Liver (tissue), 9 donors: ENCODE data around the gene GLE1. TPM values are rescaled to one million over a fixed set of nuclear protein-coding genes. Genes with fewer than 3 reads are reported as not detected.
A peak's percentile ranks its signal among the peaks of the same experiment; 100 is the strongest.

Experiments used
- DNase-seq: peaks from one replicate; pipeline ENCODE4 v3.0.0-alpha.2; 2017; ENCODE audit warnings: low spot score
- H3K27ac ChIP-seq, 2 donors: one replicate each; pipeline ENCODE4 v1.7.0; 2013; ENCODE audit warnings: inconsistent platforms in 2 of 2, low read length in 2 of 2, control low read depth in 1 of 2, low read depth in 1 of 2, mild to moderate bottlenecking in 1 of 2
- H3K27me3 ChIP-seq, 4 donors: one replicate each; pipeline versions ENCODE4 v1.6.1 to v1.7.0; 2013; ENCODE audit warnings: low read length in 3 of 4, inconsistent platforms in 1 of 4, mild to moderate bottlenecking in 1 of 4, moderate library complexity in 1 of 4; ENCODE audit not compliant: control insufficient read depth in 4 of 4, insufficient read depth in 4 of 4
- H3K36me3 ChIP-seq, 4 donors: one replicate each; pipeline versions ENCODE4 v1.6.1 to v1.7.0; 2013; ENCODE audit warnings: low read length in 3 of 4, mild to moderate bottlenecking in 3 of 4, low read depth in 1 of 4, moderate library complexity in 1 of 4; ENCODE audit not compliant: control insufficient read depth in 4 of 4, insufficient read depth in 3 of 4
- H3K4me1 ChIP-seq, 4 donors: one replicate each; pipeline versions ENCODE4 v1.6.1 to v1.7.0; 2013; ENCODE audit warnings: low read length in 3 of 4, mild to moderate bottlenecking in 3 of 4, moderate library complexity in 1 of 4; ENCODE audit not compliant: control insufficient read depth in 4 of 4, insufficient read depth in 4 of 4
- H3K4me3 ChIP-seq, 3 donors: one replicate each; pipeline versions ENCODE4 v1.6.1 to v1.7.0; 2013; ENCODE audit warnings: low read length in 3 of 3, control low read depth in 1 of 3, low read depth in 1 of 3, mild to moderate bottlenecking in 1 of 3
- H3K9ac ChIP-seq, 2 donors: one replicate each; pipeline ENCODE4 v1.7.0; 2013; ENCODE audit warnings: low read length in 2 of 2, mild to moderate bottlenecking in 2 of 2, moderate library complexity in 2 of 2, control low read depth in 1 of 2, low read depth in 1 of 2
- H3K9me3 ChIP-seq, 4 donors: one replicate each; pipeline versions ENCODE4 v1.6.1 to v1.7.0; 2013; ENCODE audit warnings: low read length in 3 of 4; ENCODE audit not compliant: control insufficient read depth in 4 of 4
- EGR1 ChIP-seq, 2 donors: IDR thresholded peaks; 2 replicates each; pipeline ENCODE4 v1.6.1; 2016 to 2018; ENCODE audit warnings: antibody characterized with exemption in 2 of 2, low read depth in 2 of 2
- GABPA ChIP-seq, 2 donors: IDR thresholded peaks in 1 of 2; conservative IDR thresholded peaks in 1 of 2; 2 replicates each; pipeline ENCODE4 v1.6.1; 2016; ENCODE audit warnings: antibody characterized with exemption in 2 of 2, mild to moderate bottlenecking in 1 of 2, moderate library complexity in 1 of 2
- JUND ChIP-seq, 2 donors: IDR thresholded peaks; 2 replicates each; pipeline ENCODE4 v1.6.1; 2016; ENCODE audit warnings: antibody characterized with exemption in 2 of 2
- MAX ChIP-seq: IDR thresholded peaks from 2 replicates; pipeline ENCODE4 v1.6.1; 2016; ENCODE audit warnings: antibody characterized with exemption
- NR2F2 ChIP-seq: IDR thresholded peaks from 2 replicates; pipeline ENCODE4 v1.6.1; 2016; ENCODE audit warnings: antibody characterized with exemption
- REST ChIP-seq: IDR thresholded peaks from 2 replicates; pipeline ENCODE4 v1.6.1; 2016; ENCODE audit warnings: antibody characterized with exemption, mild to moderate bottlenecking
- YY1 ChIP-seq: IDR thresholded peaks from 2 replicates; pipeline ENCODE4 v1.6.1; 2016; ENCODE audit warnings: antibody characterized with exemption, mild to moderate bottlenecking
- WGBS: extraction: QIAGEN DNeasy Blood & Tissue Kit; methylation state at CpG from one replicate; pipeline ENCODE4 v1.1.7; 2013; 5-methylcytosine and 5-hydroxymethylcytosine counted together
- polyA plus RNA-seq, 2 donors: library from polyadenylated mRNA; stranded (reverse) in 1 of 2; unstranded in 1 of 2; fragments of 200-250 nt in 1 of 2; fragments of >200 nt in 1 of 2; fragmentation: Nextera tagmentation in 1 of 2; extraction: Ambion mirVana in 1 of 2; gene quantifications; one replicate each; pipeline versions ENCODE4 v1.2.1 to v1.2.3, GENCODE V29; 2013 to 2015
- total RNA-seq, 2 donors: library from RNA; depleted of rRNA; stranded (reverse); fragments of >200 nt; gene quantifications; one replicate each; pipeline ENCODE4 v1.2.3, GENCODE V29; 2014
- donor health status: healthy.
- donor health status: healthy.
- donor health status: healthy.
- donor health status: healthy.
- donor health status: healthy.

The GLE1 gene, protein sequence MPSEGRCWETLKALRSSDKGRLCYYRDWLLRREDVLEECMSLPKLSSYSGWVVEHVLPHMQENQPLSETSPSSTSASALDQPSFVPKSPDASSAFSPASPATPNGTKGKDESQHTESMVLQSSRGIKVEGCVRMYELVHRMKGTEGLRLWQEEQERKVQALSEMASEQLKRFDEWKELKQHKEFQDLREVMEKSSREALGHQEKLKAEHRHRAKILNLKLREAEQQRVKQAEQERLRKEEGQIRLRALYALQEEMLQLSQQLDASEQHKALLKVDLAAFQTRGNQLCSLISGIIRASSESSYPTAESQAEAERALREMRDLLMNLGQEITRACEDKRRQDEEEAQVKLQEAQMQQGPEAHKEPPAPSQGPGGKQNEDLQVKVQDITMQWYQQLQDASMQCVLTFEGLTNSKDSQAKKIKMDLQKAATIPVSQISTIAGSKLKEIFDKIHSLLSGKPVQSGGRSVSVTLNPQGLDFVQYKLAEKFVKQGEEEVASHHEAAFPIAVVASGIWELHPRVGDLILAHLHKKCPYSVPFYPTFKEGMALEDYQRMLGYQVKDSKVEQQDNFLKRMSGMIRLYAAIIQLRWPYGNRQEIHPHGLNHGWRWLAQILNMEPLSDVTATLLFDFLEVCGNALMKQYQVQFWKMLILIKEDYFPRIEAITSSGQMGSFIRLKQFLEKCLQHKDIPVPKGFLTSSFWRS
- 10 to 100 TPM; 15.6 to 19.5 TPM for total RNA-seq
- polyA plus RNA-seq: 10 to 100 TPM in 1 of 2 donors, 1 to 10 TPM in 1; 5.3 to 10.0 TPM

DNA sequence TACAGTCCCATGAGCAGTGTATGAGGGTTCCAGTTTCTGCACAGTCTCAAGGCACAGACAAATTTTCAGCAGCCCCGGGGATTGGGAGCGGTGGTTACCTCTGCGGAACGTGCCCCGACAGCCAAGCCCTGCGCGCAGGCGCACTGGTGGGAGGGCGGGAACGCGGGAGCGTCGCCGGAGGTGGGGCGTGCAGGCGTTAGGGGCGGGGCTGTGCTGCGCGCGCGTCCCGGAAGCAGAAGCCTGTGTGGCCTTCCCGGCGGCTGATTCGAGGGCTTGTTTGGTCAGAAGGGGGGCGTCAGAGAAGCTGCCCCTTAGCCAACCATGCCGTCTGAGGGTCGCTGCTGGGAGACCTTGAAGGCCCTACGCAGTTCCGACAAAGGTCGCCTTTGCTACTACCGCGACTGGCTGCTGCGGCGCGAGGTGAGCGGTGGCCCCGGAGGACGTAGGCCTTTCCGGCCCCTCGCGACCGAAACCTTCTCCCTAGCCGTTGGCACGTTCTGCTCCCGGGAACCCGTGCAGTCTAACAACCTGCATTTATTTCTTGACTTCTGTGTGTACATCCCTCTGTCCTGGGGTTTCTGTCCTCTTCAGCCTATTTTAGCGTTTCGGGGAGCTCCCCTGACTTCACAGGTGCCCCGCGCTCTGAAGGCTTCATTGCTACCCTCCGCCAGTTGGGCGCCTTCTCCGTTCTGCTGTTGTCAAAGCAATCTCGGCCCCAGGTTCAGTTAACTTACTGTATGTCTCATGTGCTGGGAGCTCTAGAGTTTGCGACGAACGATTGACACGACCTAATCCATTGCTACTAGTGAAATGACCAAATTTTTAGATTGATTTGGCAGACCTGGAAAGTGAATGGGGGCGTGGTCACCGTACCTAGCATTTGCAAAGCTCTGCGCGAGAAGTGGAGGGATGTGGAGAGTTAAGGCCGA, at the start of gene GLE1:
GLE1 (plus strand) TSS at position 235 of the 929 bp plus-strand sequence; CDS start at position 322, 87 bp downstream.
- Histone ChIP-seq H3K9me3 (no peaks in the 10 kb centered on the region), H3K36me3 (peaks cover 6 to 23% (median 7%) of the 10 kb centered on the region in 4 donors), H3K4me1 (peaks cover 2 to 21% (median 17%) of the 10 kb centered on the region in 4 donors), H3K27me3 (no peaks in the 10 kb centered on the region), H3K27ac (peak within 1 kb of the TSS; percentile 68 to 85), H3K9ac (peak within 1 kb of the TSS; percentile 77 to 88), H3K4me3 (peak within 1 kb of the TSS; percentile 85 to 93 (median 86))
- TF ChIP-seq YY1 (peak; percentile 10), GABPA (IDR thresholded peaks at IDR 0.05 in 1 of 2, conservative IDR thresholded peaks at IDR 0.05 in 1 of 2) (peak in 1 of 2 donors; percentile 76), JUND (IDR thresholded peaks at IDR 0.05) (no peak)
- WGBS: under 1% methylated on average over 64 of the region's 64 CpGs
- peak; percentile 98 for DNase-seq

DNA sequence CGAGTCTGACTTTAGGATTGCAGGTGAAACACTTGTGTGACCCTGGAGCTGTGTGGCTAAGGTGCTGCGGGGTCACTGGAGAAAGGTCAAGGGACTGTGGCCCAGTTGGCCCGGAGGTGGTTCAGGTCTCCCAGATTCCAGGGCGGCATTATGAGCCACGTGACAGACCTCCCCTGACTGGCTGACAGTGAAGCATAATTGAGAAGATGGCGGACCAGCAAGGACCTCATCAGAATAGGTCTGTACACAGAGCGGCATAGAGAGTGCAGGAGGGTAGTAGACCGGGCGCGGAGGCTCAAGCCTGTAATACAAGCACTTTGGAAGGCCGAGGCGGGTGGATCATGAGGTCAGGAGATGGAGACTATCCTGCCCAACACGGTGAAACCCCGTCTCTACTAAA, 49.5 kb upstream of the GLE1 start:
- TF ChIP-seq MAX (no peak), NR2F2 (no peak), REST (no peak), JUND (IDR thresholded peaks at IDR 0.05) (no peak), EGR1 (IDR thresholded peaks at IDR 0.05; ENCODE audit: low read depth in 2 of 2) (no peak)
- H3K27ac ChIP-seq: no peak overlapping the region
- WGBS: 86% methylated on average over 14 of the region's 14 CpGs
- no peaks in the 10 kb centered on the region for H3K9me3 ChIP-seq
- H3K4me1 ChIP-seq: peaks cover 2 to 9% (median 6%) of the 10 kb centered on the region in 4 donors
- no peak overlapping the region for H3K9ac ChIP-seq
- no peaks in the 10 kb centered on the region for H3K27me3 ChIP-seq
- no peak for DNase-seq
- H3K4me3 ChIP-seq: no peak overlapping the region
- H3K36me3 ChIP-seq: peaks cover 0 to 6% (median under 1%) of the 10 kb centered on the region in 4 donors
